Inferior parietal cortex (tissue), 1 donor: ENCODE data around the gene SLC25A4.
A peak's percentile ranks its signal among the peaks of the same experiment; 100 is the strongest.

Experiments
- DNase-seq: peaks from one replicate; pipeline ENCODE4 v3.0.0-alpha.2; 2016; ENCODE audit errors: extremely low spot score

Gene SLC25A4

GRCh38 chr4:185120631-185120946 is 22.5 kb upstream of the SLC25A4 start:
- no peak for DNase-seq

- DNase-seq = no peak
Observed at GRCh38 chr4:185122681-185123345, 20.3 kb upstream of the SLC25A4 start.

- no peak for DNase-seq
Observed at GRCh38 chr4:185124006-185124405, 19.1 kb upstream of the SLC25A4 start.

GRCh38 chr4:185127021-185127925 is 15.8 kb upstream of the SLC25A4 start:
- no peak for DNase-seq

GRCh38 chr4:185128272-185129119 is 14.6 kb upstream of the SLC25A4 start:
- no peak for DNase-seq

- peak; percentile 74 for DNase-seq
Observed at GRCh38 chr4:185134307-185134869, 8.7 kb upstream of the SLC25A4 start.

- DNase-seq = no peak
Observed at GRCh38 chr4:185137233-185137925, 5.7 kb upstream of the SLC25A4 start.

GRCh38 chr4:185138161-185138560 is 4.9 kb upstream of the SLC25A4 start:
- no peak for DNase-seq

GRCh38 chr4:185139736-185140135 is 3.3 kb upstream of the SLC25A4 start:
- DNase-seq = no peak

- no peak for DNase-seq
Observed at GRCh38 chr4:185141777-185142176, 1.3 kb upstream of the SLC25A4 start.

- peak; percentile 51 for DNase-seq
Observed at GRCh38 chr4:185142564-185142911, 528 bp upstream of the SLC25A4 start.

- peak; percentile 51 for DNase-seq
Observed at GRCh38 chr4:185143601-185143969, 519 bp downstream of the SLC25A4 start.

- no peak for DNase-seq
Observed at GRCh38 chr4:185144601-185145240, 1.7 kb downstream of the SLC25A4 start.

GRCh38 chr4:185145572-185145971 is 2.5 kb downstream of the SLC25A4 start:
- no peak for DNase-seq

- DNase-seq = no peak
Observed at GRCh38 chr4:185149392-185149791, 6.3 kb downstream of the SLC25A4 start.

GRCh38 chr4:185151296-185151695 is 8.2 kb downstream of the SLC25A4 start:
- DNase-seq = no peak

GRCh38 chr4:185165605-185166063 is 22.6 kb downstream of the SLC25A4 start:
- DNase-seq = no peak

- DNase-seq = no peak
Observed at GRCh38 chr4:185167234-185167633, 24.2 kb downstream of the SLC25A4 start.

GRCh38 chr4:185171373-185172071 is 28.5 kb downstream of the SLC25A4 start:
- no peak for DNase-seq

- no peak for DNase-seq
Observed at GRCh38 chr4:185179488-185179887, 36.4 kb downstream of the SLC25A4 start.
